ENCODE measurements around the gene TMEM258. TPM values are rescaled to one million over a fixed set of nuclear protein-coding genes. Genes with fewer than 3 reads are reported as not detected.

Gene TMEM258
- total and polyA plus RNA-seq, 2 of the 4 experiments (the other 2 are of a cell fraction) = 107 to 280 TPM

DNA sequence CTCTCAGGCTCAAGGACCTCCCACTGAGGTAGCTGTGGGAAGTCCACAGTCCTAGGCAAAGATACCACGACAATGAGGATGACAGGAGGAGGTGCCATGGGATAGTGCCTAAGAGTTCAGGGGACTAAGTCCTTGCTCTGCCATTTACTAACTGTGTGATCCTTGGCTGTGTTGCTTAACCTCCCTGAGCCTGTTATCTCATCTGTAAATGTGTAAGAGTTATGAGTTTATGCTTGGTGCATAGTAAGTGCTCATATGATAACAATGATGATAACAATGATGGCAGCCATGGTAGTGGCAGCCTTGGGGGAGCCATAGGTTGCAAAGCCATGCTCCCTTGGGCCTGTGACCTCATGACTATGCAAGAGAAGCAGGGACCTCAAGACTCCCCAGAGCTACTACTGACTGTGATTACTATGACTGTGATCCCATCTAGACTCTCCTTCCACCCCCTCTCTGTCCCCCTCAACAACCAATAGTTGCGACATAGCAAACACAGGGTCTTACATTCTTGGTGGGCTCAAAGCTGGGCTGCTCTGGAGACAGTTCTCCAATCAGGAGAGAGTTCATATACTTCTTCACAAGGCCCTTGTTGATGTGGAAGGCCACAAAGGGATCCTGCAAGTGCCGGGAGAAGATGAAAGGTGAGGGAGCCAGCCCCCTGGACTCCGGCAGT is 20.5 kb upstream of the TMEM258 start:
- Histone ChIP-seq H3K23ac (ENCODE audit: low read depth, low read length) (no peak overlapping the region), H3K14ac (replicated peaks; ENCODE audit: low read depth, low read length) (no peak overlapping the region), H2AFZ (replicated peaks; ENCODE audit: low read length, poor library complexity) (no peak overlapping the region), H3K4me3 (ENCODE audit: insufficient read depth, low read depth, low read length) (no peak overlapping the region), H4K91ac (ENCODE audit: insufficient read depth, low read depth, low read length) (no peak overlapping the region), H3K27ac (ENCODE audit: insufficient read depth, low read length) (no peak overlapping the region), H3K9me3 (ENCODE audit: control insufficient read depth, insufficient read depth, low read length) (no peaks in the 10 kb centered on the region), H3K4me1 (ENCODE audit: control insufficient read depth, insufficient read depth, low read length) (peaks cover 3% of the 10 kb centered on the region; the same call in 1 of the 2 replicates), H3K56ac (ENCODE audit: extremely low read depth, insufficient read depth, low read length) (no peak overlapping the region), H3K4me2 (ENCODE audit: low read depth, low read length) (no peak overlapping the region), H3K9ac (ENCODE audit: low read depth, low read length) (no peak overlapping the region), H3K4ac (ENCODE audit: low read depth, low read length) (no peak overlapping the region), H3K27me3 (ENCODE audit: control insufficient read depth, insufficient read depth, low read length) (no peaks in the 10 kb centered on the region), H2BK120ac (ENCODE audit: low read depth, low read length) (no peak overlapping the region), H4K5ac (ENCODE audit: low read depth, low read length) (no peak overlapping the region), H4K20me1 (ENCODE audit: insufficient read depth, low read length) (no peaks in the 10 kb centered on the region; the same call in 1 of the 2 replicates), H2AK9ac (replicated peaks; ENCODE audit: low read depth, low read length, poor library complexity) (no peak overlapping the region), H4K8ac (ENCODE audit: low read depth in 2 of 2, low read length in 2 of 2) (no peak overlapping the region), H3K18ac (ENCODE audit: low read depth, low read length) (no peak overlapping the region), H2AK5ac (ENCODE audit: low read depth, low read length) (no peak overlapping the region), H3K79me1 (ENCODE audit: low read depth in 1 of 2, low read length in 2 of 2) (peaks cover 7 to 40% of the 10 kb centered on the region in 2 experiments; a peak in 3 of 4 replicates), H3K36me3 (ENCODE audit: control insufficient read depth, insufficient read depth, low read length) (peaks cover 42% of the 10 kb centered on the region), H2BK5ac (ENCODE audit: low read depth, low read length, poor library complexity, severe bottlenecking) (no peak overlapping the region), H2BK20ac (ENCODE audit: low read depth, low read length) (no peak overlapping the region), H3K9me1 (ENCODE audit: insufficient read depth, low read length) (peaks cover 14% of the 10 kb centered on the region), H2BK15ac (ENCODE audit: low read depth, low read length) (no peak overlapping the region)
- no peak for DNase-seq
- TF ChIP-seq CEBPB (IDR thresholded peaks at IDR 0.05; ENCODE audit: low read depth, low read length) (peak; percentile 75), CTCF (conservative IDR thresholded peaks at IDR 0.05; ENCODE audit: low read depth, low read length) (no peak)
- no peak for ATAC-seq (ENCODE audit: low read depth)
- POLR2A ChIA-PET (ENCODE audit: unreplicated experiment) = no interaction called here
- in situ Hi-C loops (cut with MboI; ENCODE audit: low sequenced_read_pairs) = no loop called here
- CTCF ChIA-PET = no interaction called here
- WGBS, 2 experiments (ENCODE audit: extremely low coverage in 2 of 2, insufficient read length in 1 of 2) = 93% methylated on average over 3 of the region's 4 CpGs; no CpG with 5 or more reads in 1 of the 2 experiments
- intact Hi-C loops (cut with micrococcal nuclease) = no loop called here
- dilution Hi-C loops (cut with HindIII; ENCODE audit: low sequenced_read_pairs, unreplicated experiment) = no loop called here
- BruUV-seq (replicated peaks) = no TSS peak

Data from IMR-90 (cell line).